DND-41 (cell line): Measurements from ENCODE around the gene PI4K2B.

Experiments used
- ATAC-seq: fragments of 200-7000 bp; cut with Tn5 transposase; 3 replicates; pipeline ENCODE4 v1.9.1; 2021; ENCODE audit warnings: low read depth; ENCODE audit not compliant: insufficient read depth
- DNase-seq: peaks from one replicate; pipeline ENCODE4 v3.0.0-alpha.2; 2020
- H2AFZ ChIP-seq: 2 replicates; pipeline ENCODE4 v1.6.0; 2012; ENCODE audit warnings: low read depth, low read length
- H3K27ac ChIP-seq: 2 replicates; pipeline ENCODE4 v1.5.1; 2012; ENCODE audit warnings: low read length, inconsistent platforms
- H3K27me3 ChIP-seq: fragments of 200-600 bp; sonication (generic); 2 replicates; pipeline ENCODE4 v1.6.0; 2012; ENCODE audit warnings: low read length, mild to moderate bottlenecking, inconsistent platforms; ENCODE audit not compliant: insufficient read depth, poor library complexity
- H3K36me3 ChIP-seq: 2 replicates; pipeline ENCODE4 v1.5.1; 2012; ENCODE audit warnings: low read length, inconsistent platforms; ENCODE audit not compliant: insufficient read depth
- H3K4me1 ChIP-seq: 2 replicates; pipeline ENCODE4 v1.5.1; 2012; ENCODE audit warnings: mild to moderate bottlenecking, low read length; ENCODE audit not compliant: insufficient read depth
- H3K4me2 ChIP-seq: 2 replicates; pipeline ENCODE4 v1.6.0; 2012; ENCODE audit warnings: mild to moderate bottlenecking, moderate library complexity, low read length, inconsistent platforms; ENCODE audit not compliant: insufficient read depth
- H3K4me3 ChIP-seq, 2 experiments: fragments of 200-600 bp in 1 of 2; shearing (Covaris generic) in 1 of 2; 2 replicates each; pipeline ENCODE4 v1.5.1; 2012 to 2016; ENCODE audit warnings: inconsistent platforms in 2 of 2, low read length in 2 of 2, mild to moderate bottlenecking in 2 of 2, low read depth in 1 of 2, moderate library complexity in 1 of 2
- H3K79me2 ChIP-seq: 2 replicates; pipeline ENCODE4 v1.6.0; 2012; ENCODE audit warnings: low read length, inconsistent platforms; ENCODE audit not compliant: insufficient read depth
- H3K9ac ChIP-seq: 2 replicates; pipeline ENCODE4 v1.6.0; 2012; ENCODE audit warnings: low read depth, mild to moderate bottlenecking, inconsistent platforms, low read length, moderate library complexity
- H3K9me3 ChIP-seq: 2 replicates; pipeline ENCODE4 v1.5.1; 2012; ENCODE audit warnings: low read length, moderate library complexity, mild to moderate bottlenecking, inconsistent platforms; ENCODE audit not compliant: insufficient read depth, severe bottlenecking
- H4K20me1 ChIP-seq: 2 replicates; pipeline ENCODE4 v1.6.0; 2012; ENCODE audit warnings: low read length; ENCODE audit not compliant: insufficient read depth
- CTCF ChIP-seq: IDR thresholded peaks from 2 replicates; pipeline ENCODE4 v1.5.1; 2012; ENCODE audit warnings: borderline replicate concordance, low read length, moderate library complexity, mild to moderate bottlenecking; ENCODE audit not compliant: poor library complexity, severe bottlenecking; ENCODE audit errors: extremely low read depth
- EZH2 ChIP-seq: IDR thresholded peaks from 3 replicates; pipeline ENCODE4 v1.6.1; 2012; ENCODE audit warnings: borderline replicate concordance, low read depth, mild to moderate bottlenecking, moderate library complexity, low read length, inconsistent platforms; ENCODE audit not compliant: severe bottlenecking

PI4K2B gene

GRCh38 chr4:25290490-25291067, 56.7 kb downstream of the PI4K2B start:
- Histone ChIP-seq H3K27me3 (no peaks in the 10 kb centered on the region), H2AFZ (no peak overlapping the region), H3K9ac (no peak overlapping the region), H3K4me1 (no peaks in the 10 kb centered on the region), H3K4me3 (no peak overlapping the region), H4K20me1 (no peaks in the 10 kb centered on the region), H3K9me3 (no peaks in the 10 kb centered on the region), H3K4me2 (no peak overlapping the region), H3K27ac (no peak overlapping the region), H3K79me2 (no peaks in the 10 kb centered on the region), H3K36me3 (no peaks in the 10 kb centered on the region)
- ATAC-seq (no peak), DNase-seq (no peak)
- TF ChIP-seq EZH2: no peak
- TF ChIP-seq CTCF: no peak

GRCh38 chr4:25291158-25291733, 57.4 kb downstream of the PI4K2B start:
- TF ChIP-seq EZH2 (no peak), CTCF (no peak)
- Histone ChIP-seq H2AFZ (no peak overlapping the region), H3K9ac (no peak overlapping the region), H3K27ac (no peak overlapping the region), H3K79me2 (no peaks in the 10 kb centered on the region), H3K4me2 (no peak overlapping the region), H3K27me3 (no peaks in the 10 kb centered on the region), H3K4me3 (no peak overlapping the region), H3K36me3 (no peaks in the 10 kb centered on the region), H4K20me1 (no peaks in the 10 kb centered on the region), H3K9me3 (no peaks in the 10 kb centered on the region), H3K4me1 (no peaks in the 10 kb centered on the region)
- no peak for DNase-seq
- no peak for ATAC-seq

GRCh38 chr4:25297528-25298242, 63.9 kb downstream of the PI4K2B start:
- no peak for DNase-seq
- no peaks in the 10 kb centered on the region for H3K27me3 ChIP-seq
- no peaks in the 10 kb centered on the region for H3K79me2 ChIP-seq
- no peak overlapping the region for H2AFZ ChIP-seq
- H4K20me1 ChIP-seq: no peaks in the 10 kb centered on the region
- no peaks in the 10 kb centered on the region for H3K9me3 ChIP-seq
- H3K4me3 ChIP-seq: no peak overlapping the region
- no peak overlapping the region for H3K27ac ChIP-seq
- no peaks in the 10 kb centered on the region for H3K36me3 ChIP-seq
- H3K4me2 ChIP-seq: no peak overlapping the region
- TF ChIP-seq CTCF: no peak
- no peak for TF ChIP-seq EZH2
- H3K4me1 ChIP-seq: no peaks in the 10 kb centered on the region
- no peak for ATAC-seq
- H3K9ac ChIP-seq: no peak overlapping the region
